ENCODE measurements around the gene GLI1. TPM values are rescaled to one million over a fixed set of nuclear protein-coding genes. Genes with fewer than 3 reads are reported as not detected.

The GLI1 gene
- total RNA-seq, 2 experiments from 2014 or later: 0.68 to 1.9 TPM

DNA sequence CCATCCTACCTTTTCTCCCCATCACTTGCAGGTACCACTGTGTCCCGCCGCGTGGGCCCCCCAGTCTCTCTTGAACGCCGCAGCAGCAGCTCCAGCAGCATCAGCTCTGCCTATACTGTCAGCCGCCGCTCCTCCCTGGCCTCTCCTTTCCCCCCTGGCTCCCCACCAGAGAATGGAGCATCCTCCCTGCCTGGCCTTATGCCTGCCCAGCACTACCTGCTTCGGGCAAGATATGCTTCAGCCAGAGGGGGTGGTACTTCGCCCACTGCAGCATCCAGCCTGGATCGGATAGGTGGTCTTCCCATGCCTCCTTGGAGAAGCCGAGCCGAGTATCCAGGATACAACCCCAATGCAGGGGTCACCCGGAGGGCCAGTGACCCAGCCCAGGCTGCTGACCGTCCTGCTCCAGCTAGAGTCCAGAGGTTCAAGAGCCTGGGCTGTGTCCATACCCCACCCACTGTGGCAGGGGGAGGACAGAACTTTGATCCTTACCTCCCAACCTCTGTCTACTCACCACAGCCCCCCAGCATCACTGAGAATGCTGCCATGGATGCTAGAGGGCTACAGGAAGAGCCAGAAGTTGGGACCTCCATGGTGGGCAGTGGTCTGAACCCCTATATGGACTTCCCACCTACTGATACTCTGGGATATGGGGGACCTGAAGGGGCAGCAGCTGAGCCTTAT, 10.8 kb downstream of the GLI1 start:
- ATAC-seq: no peak
- no peak overlapping the region for H3K4me3 Mint-ChIP-seq
- H3K27me3 Mint-ChIP-seq (ENCODE audit: low read depth): no peaks in the 10 kb centered on the region
- CTCF ChIA-PET: interaction anchor here (3.0 to 5.2 kb wide), 3 partner anchors 8 to 12 kb away, joined by 8 to 24 read pairs (median 23); partner anchors contain the start of genes ARHGAP9 and GLI1
- POLR2A ChIA-PET: interaction anchor here (1.4 to 2.8 kb wide), 2 partner anchors 8 kb away, joined by 7 to 11 read pairs; no protein-coding TSS in a partner anchor
- H3K36me3 Mint-ChIP-seq (ENCODE audit: low read depth): peaks cover 69% of the 10 kb centered on the region
- DNase-seq: no peak
- no peak overlapping the region for H3K27ac Mint-ChIP-seq
- no peaks in the 10 kb centered on the region for H3K9me3 Mint-ChIP-seq (ENCODE audit: insufficient read depth)
- peaks cover 44% of the 10 kb centered on the region for H3K4me1 Mint-ChIP-seq (ENCODE audit: low read depth)

DNA sequence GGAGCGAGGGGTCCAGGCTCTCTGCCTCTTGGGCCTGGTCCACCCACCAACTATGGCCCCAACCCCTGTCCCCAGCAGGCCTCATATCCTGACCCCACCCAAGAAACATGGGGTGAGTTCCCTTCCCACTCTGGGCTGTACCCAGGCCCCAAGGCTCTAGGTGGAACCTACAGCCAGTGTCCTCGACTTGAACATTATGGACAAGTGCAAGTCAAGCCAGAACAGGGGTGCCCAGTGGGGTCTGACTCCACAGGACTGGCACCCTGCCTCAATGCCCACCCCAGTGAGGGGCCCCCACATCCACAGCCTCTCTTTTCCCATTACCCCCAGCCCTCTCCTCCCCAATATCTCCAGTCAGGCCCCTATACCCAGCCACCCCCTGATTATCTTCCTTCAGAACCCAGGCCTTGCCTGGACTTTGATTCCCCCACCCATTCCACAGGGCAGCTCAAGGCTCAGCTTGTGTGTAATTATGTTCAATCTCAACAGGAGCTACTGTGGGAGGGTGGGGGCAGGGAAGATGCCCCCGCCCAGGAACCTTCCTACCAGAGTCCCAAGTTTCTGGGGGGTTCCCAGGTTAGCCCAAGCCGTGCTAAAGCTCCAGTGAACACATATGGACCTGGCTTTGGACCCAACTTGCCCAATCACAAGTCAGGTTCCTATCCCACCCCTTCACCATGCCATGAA, 11.5 kb downstream of the GLI1 start:
- no peaks in the 10 kb centered on the region for H3K9me3 Mint-ChIP-seq (ENCODE audit: insufficient read depth)
- POLR2A ChIA-PET: interaction anchor here (0.5 to 2.8 kb wide), 2 partner anchors 9 to 359 kb away, joined by 3 to 11 read pairs; no protein-coding TSS in a partner anchor
- peaks cover 75% of the 10 kb centered on the region for H3K36me3 Mint-ChIP-seq (ENCODE audit: low read depth)
- H3K27ac Mint-ChIP-seq: no peak overlapping the region
- peaks cover 47% of the 10 kb centered on the region for H3K4me1 Mint-ChIP-seq (ENCODE audit: low read depth)
- no peak overlapping the region for H3K4me3 Mint-ChIP-seq
- DNase-seq (no peak), ATAC-seq (no peak)
- no peaks in the 10 kb centered on the region for H3K27me3 Mint-ChIP-seq (ENCODE audit: low read depth)
- CTCF ChIA-PET: interaction anchor here (3.0 to 5.2 kb wide), 3 partner anchors 9 to 12 kb away, joined by 8 to 24 read pairs (median 23); partner anchors contain the start of genes ARHGAP9 and GLI1

DNA sequence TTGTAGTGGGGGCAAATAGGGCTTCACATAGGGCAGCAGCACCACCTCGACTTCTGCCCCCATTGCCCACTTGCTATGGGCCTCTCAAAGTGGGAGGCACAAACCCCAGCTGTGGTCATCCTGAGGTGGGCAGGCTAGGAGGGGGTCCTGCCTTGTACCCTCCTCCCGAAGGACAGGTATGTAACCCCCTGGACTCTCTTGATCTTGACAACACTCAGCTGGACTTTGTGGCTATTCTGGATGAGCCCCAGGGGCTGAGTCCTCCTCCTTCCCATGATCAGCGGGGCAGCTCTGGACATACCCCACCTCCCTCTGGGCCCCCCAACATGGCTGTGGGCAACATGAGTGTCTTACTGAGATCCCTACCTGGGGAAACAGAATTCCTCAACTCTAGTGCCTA, 12.1 kb downstream of the GLI1 start:
- H3K4me1 Mint-ChIP-seq (ENCODE audit: low read depth): peaks cover 51% of the 10 kb centered on the region
- H3K9me3 Mint-ChIP-seq (ENCODE audit: insufficient read depth): no peaks in the 10 kb centered on the region
- CTCF ChIA-PET: interaction anchor here (3.0 to 5.2 kb wide), 3 partner anchors 9 to 13 kb away, joined by 8 to 24 read pairs (median 23); partner anchors contain the start of genes ARHGAP9 and GLI1
- no peak for ATAC-seq
- peaks cover 81% of the 10 kb centered on the region for H3K36me3 Mint-ChIP-seq (ENCODE audit: low read depth)
- DNase-seq: no peak
- H3K4me3 Mint-ChIP-seq: no peak overlapping the region
- H3K27me3 Mint-ChIP-seq (ENCODE audit: low read depth): no peaks in the 10 kb centered on the region
- no peak overlapping the region for H3K27ac Mint-ChIP-seq
- POLR2A ChIA-PET: interaction anchor here (2.8 kb wide), 1 partner anchor 10 kb away, joined by 11 read pairs; no protein-coding TSS in a partner anchor

DNA sequence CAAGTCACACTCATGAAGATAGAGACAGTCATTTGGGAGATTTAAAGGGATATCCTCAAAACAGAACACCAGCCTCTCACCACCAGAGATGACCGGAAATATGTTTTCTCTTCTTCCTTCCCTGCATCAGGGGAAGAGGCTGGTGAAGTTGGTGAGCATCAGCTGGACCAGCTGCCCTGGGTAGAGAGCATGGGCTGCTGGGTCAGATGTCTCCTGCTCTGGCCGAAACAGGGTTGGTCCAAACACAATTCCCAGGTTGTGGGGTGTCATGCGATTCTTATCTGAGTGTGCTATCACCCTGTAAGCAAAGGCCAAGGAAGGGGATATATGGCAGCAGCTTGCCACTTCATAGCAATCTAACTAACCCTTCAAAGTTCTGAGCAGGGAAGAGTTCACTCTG, 12.8 kb downstream of the GLI1 start:
- POLR2A ChIA-PET: interaction anchor here (2.8 kb wide), 1 partner anchor 10 kb away, joined by 11 read pairs; no protein-coding TSS in a partner anchor
- CTCF ChIA-PET: interaction anchor here (3.0 to 5.2 kb wide), 3 partner anchors 8 to 14 kb away, joined by 8 to 24 read pairs (median 23); partner anchors contain the start of genes ARHGAP9 and GLI1
- Mint-ChIP-seq H3K27me3 (ENCODE audit: low read depth) (no peaks in the 10 kb centered on the region), H3K4me1 (ENCODE audit: low read depth) (peaks cover 50% of the 10 kb centered on the region), H3K4me3 (no peak overlapping the region), H3K9me3 (ENCODE audit: insufficient read depth) (no peaks in the 10 kb centered on the region), H3K27ac (no peak overlapping the region), H3K36me3 (ENCODE audit: low read depth) (peaks cover 82% of the 10 kb centered on the region)
- DNase-seq (no peak), ATAC-seq (no peak)

DNA sequence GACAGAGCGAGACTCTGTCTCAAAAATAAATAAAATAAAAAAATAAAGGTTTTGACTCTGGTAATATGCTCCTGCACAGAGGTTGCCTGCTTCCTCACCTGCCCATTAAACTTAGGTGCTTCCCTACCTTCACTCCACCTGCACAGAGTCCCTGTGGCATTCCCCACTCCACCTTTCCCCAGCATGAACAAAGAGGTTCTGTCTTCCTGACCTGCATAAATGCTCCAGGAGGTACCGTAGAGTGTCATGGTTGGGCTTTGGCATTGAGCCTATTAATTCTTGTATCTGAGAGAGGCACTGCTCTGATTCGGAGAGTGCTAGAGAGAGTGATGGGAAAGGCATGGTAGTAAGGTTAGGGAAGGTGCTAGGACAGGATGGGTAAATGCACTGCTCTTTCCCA, 13.8 kb downstream of the GLI1 start:
- Mint-ChIP-seq H3K4me1 (ENCODE audit: low read depth) (peaks cover 59% of the 10 kb centered on the region), H3K27ac (peak overlapping the region; percentile 7), H3K36me3 (ENCODE audit: low read depth) (peaks cover 80% of the 10 kb centered on the region), H3K9me3 (ENCODE audit: insufficient read depth) (no peaks in the 10 kb centered on the region), H3K4me3 (no peak overlapping the region), H3K27me3 (ENCODE audit: low read depth) (no peaks in the 10 kb centered on the region)
- DNase-seq (no peak), ATAC-seq (no peak)
- ChIA-PET POLR2A (interaction anchor here (0.8 to 1.4 kb wide), 2 partner anchors 15 to 47 kb away, joined by 3 to 6 read pairs; partner anchors contain the start of gene DDIT3), CTCF (interaction anchor here (0.9 to 4.6 kb wide), 3 partner anchors 11 to 15 kb away, joined by 3 to 48 read pairs (median 24); partner anchors contain the start of gene GLI1)

DNA sequence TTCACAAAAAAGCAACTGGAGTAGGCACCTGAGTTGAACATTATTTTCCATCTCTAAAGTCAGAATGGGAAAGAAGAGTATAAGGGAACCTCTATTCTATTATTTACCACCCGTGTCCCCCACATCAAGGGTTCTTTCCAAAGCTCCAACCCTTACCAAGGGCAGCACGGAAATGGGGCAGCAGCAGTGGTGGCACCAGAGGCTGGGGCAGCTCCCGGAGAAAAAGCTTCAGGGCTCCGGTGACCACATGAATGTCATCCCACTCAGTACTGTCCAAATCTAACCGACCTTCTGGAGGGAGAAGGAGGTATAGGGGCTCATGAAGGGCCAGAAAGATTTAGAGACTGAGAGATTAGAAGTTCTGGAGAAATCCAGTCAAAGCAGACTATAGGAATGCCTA, 14.3 kb downstream of the GLI1 start:
- peaks cover 83% of the 10 kb centered on the region for H3K36me3 Mint-ChIP-seq (ENCODE audit: low read depth)
- H3K27ac Mint-ChIP-seq: no peak overlapping the region
- peaks cover 64% of the 10 kb centered on the region for H3K4me1 Mint-ChIP-seq (ENCODE audit: low read depth)
- no peak for DNase-seq
- CTCF ChIA-PET: interaction anchor here (0.9 to 4.6 kb wide), 3 partner anchors 12 to 15 kb away, joined by 3 to 48 read pairs (median 24); partner anchors contain the start of gene GLI1
- no peaks in the 10 kb centered on the region for H3K27me3 Mint-ChIP-seq (ENCODE audit: low read depth)
- H3K4me3 Mint-ChIP-seq: peak overlapping the region; percentile 48
- H3K9me3 Mint-ChIP-seq (ENCODE audit: insufficient read depth): no peaks in the 10 kb centered on the region
- ATAC-seq: no peak
- POLR2A ChIA-PET: interaction anchor here (0.8 to 1.4 kb wide), 2 partner anchors 15 to 46 kb away, joined by 3 to 6 read pairs; partner anchors contain the start of gene DDIT3

DNA sequence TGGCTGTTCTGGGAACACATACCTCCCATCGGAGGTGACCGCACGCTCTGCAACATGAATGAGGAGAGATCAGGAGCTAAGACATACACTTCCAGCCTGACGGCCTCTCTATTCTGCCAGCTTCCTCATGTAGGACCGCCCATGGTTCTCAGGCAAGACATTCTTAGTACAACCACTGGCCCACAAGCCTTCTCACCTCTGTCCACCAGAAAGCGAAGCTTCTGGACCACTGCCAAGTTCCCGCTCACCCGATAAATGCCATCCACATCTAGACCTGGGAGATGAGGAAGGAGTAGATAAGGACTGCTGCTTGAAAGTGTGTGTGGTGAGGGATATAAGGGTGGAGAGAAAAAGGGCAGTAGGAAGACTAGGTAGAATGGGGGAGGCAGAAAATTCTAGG, 14.8 kb downstream of the GLI1 start:
- peak overlapping the region; percentile 14 for H3K27ac Mint-ChIP-seq
- CTCF ChIA-PET: interaction anchor here (4.1 to 4.6 kb wide), 2 partner anchors 12 to 16 kb away, joined by 24 to 48 read pairs; partner anchors contain the start of gene GLI1

DNA sequence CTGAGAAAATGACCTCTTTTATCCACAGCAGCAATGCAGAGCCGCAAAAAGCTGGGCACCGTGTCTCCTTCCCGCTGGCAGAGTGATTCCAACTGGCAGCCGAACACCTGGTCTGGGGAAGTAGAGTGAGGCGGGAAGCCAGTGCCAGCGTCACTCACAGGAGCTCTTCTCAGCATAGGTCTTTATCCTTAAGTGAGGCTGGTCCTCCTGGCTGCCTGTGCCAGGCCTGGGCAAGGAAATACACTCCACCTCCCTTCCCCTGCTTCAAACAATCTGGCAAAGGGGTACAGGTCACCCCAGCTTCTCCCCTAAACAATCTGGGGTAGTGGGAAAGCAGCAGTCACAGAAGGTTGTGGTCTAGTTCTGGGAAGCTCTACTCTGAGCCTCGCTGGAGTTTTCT, 15.3 kb downstream of the GLI1 start:
- CTCF ChIA-PET: interaction anchor here (4.1 to 4.6 kb wide), 2 partner anchors 12 to 16 kb away, joined by 24 to 48 read pairs; partner anchors contain the start of gene GLI1
- H3K9me3 Mint-ChIP-seq (ENCODE audit: insufficient read depth): no peaks in the 10 kb centered on the region
- H3K27ac Mint-ChIP-seq: peak overlapping the region; percentile 14
- peaks cover 69% of the 10 kb centered on the region for H3K4me1 Mint-ChIP-seq (ENCODE audit: low read depth)
- H3K4me3 Mint-ChIP-seq: peak overlapping the region; percentile 48
- peaks cover 74% of the 10 kb centered on the region for H3K36me3 Mint-ChIP-seq (ENCODE audit: low read depth)
- ATAC-seq (no peak), DNase-seq (no peak)
- H3K27me3 Mint-ChIP-seq (ENCODE audit: low read depth): no peaks in the 10 kb centered on the region
- POLR2A ChIA-PET: interaction anchor here (1.1 to 8.0 kb wide), 3 partner anchors 9 to 45 kb away, joined by 3 to 74 read pairs (median 6); partner anchors contain the start of genes DDIT3 and GLI1

More for the DNA sequence above, 14.8 kb downstream of the GLI1 start:
- H3K27me3 Mint-ChIP-seq (ENCODE audit: low read depth): no peaks in the 10 kb centered on the region
- H3K4me3 Mint-ChIP-seq: peak overlapping the region; percentile 48
- no peak for DNase-seq
- no peaks in the 10 kb centered on the region for H3K9me3 Mint-ChIP-seq (ENCODE audit: insufficient read depth)
- POLR2A ChIA-PET: interaction anchor here (1.1 to 8.0 kb wide), 3 partner anchors 9 to 46 kb away, joined by 3 to 74 read pairs (median 6); partner anchors contain the start of genes DDIT3 and GLI1
- peaks cover 69% of the 10 kb centered on the region for H3K4me1 Mint-ChIP-seq (ENCODE audit: low read depth)
- ATAC-seq: no peak
- H3K36me3 Mint-ChIP-seq (ENCODE audit: low read depth): peaks cover 78% of the 10 kb centered on the region

DNA sequence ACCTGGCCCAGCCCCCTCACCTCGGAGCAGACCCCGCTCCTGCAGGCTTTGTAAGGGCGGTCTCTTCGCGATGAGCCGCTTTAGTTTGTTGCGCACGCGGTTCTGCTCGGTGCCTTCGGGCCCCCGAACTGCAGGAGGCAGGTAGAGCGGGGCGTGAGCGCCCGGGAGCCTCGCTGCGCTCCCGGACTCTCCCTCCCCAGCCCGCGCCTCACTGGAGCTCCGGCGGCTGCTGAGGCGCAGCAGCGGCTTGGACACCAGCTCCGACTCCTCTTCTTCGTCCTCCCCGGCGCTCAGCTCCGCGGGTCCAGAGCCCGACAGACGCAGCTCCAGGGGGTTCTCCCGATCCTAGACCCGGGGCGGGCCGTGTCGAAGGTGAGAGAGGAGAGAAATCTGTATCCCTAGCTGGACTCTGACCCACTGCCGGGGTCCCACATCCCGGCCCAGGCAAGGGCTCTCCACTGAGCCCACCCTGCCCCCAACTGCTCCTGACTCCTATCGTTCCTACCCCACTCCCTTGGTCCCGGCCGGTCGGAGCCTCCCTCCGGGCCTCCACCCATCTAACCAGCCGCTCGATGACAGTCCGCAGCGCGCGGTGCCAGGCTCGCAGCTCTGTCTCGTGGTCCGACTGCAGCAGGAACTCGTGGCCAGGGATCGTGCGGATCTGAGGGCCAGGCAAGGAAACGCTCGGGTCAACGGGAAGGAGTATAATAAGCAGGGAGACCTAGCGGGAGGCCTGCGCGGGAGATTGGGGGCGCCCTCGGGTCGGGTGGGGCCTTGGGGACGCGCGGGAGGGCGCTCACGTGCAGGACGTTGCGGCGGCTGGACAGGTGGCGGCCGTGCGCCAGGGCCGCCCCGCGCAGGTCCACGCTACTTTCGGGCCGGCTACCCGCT, 15.9 kb downstream of the GLI1 start:
- H3K27ac Mint-ChIP-seq: peak overlapping the region; percentile 99
- H3K9me3 Mint-ChIP-seq (ENCODE audit: insufficient read depth): no peaks in the 10 kb centered on the region
- H3K4me1 Mint-ChIP-seq (ENCODE audit: low read depth): peaks cover 75% of the 10 kb centered on the region
- ChIA-PET POLR2A (interaction anchor here (0.6 to 8.0 kb wide), 5 partner anchors 10 to 109 kb away, joined by 3 to 74 read pairs (median 7); partner anchors contain the start of genes GLI1 and MARS1), CTCF (interaction anchor here (0.6 to 4.7 kb wide), 9 partner anchors 10 to 45 kb away, joined by 3 to 57 read pairs (median 11); partner anchors contain the start of genes DDIT3, GLI1 and MARS1)
- DNase-seq (no peak), ATAC-seq (no peak)
- H3K4me3 Mint-ChIP-seq: peak overlapping the region; percentile 96
- peaks cover 70% of the 10 kb centered on the region for H3K36me3 Mint-ChIP-seq (ENCODE audit: low read depth)
- no peaks in the 10 kb centered on the region for H3K27me3 Mint-ChIP-seq (ENCODE audit: low read depth)

DNA sequence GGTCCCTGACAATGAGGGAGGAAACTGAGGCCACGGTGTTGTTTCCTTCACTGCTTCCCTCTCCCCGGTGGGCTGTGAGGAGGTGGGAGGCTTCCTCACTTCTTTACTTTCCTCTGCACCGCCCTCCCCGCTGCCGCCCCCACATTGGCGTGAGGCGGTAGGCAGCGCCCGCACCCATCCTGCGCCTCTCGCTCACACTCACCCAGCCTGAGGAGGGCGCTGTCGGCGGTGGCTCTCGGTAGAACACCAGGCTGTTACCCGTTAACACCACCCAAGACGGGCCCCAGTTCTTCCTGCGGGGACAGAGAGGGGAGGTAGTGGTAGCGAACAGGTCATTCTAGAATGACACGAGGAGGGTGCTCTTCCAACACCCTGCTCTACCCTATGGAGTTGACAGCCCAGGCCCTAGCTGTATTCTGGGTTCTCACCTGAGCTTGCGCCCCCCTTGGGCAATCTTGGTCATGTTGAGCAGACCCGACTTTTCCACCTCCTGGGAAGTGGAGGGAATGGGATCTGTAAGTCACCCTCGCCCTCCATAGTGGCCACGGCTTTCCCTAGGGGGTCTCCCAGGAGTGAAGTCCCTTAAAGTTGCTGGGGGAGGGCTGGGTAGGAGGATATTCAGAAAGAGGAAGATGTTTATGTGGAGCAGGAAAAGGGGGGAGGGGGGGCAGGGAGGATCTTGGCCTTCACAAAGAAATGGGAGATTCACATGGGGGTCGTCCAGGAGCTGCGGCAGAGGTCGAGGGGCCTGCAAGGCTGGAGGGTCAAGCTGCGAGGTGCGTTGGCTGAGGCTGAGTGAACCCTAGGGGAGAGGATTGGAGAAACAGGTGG, 16.8 kb downstream of the GLI1 start:
- ChIA-PET CTCF (interaction anchor here (0.5 to 4.7 kb wide), 16 partner anchors 10 to 252 kb away, joined by 3 to 57 read pairs (median 6); partner anchors contain the start of genes GLI1, INHBE and MARS1), POLR2A (interaction anchor here (0.6 to 8.0 kb wide), 9 partner anchors 8 to 108 kb away, joined by 3 to 74 read pairs (median 11); partner anchors contain the start of genes DDIT3, GLI1 and MARS1)
- Mint-ChIP-seq H3K4me1 (ENCODE audit: low read depth) (peaks cover 79% of the 10 kb centered on the region), H3K27me3 (ENCODE audit: low read depth) (no peaks in the 10 kb centered on the region), H3K36me3 (ENCODE audit: low read depth) (peaks cover 63% of the 10 kb centered on the region), H3K9me3 (ENCODE audit: insufficient read depth) (no peaks in the 10 kb centered on the region), H3K4me3 (peak overlapping the region; percentile 96), H3K27ac (peak overlapping the region; percentile 99)
- DNase-seq (peak; percentile 79), ATAC-seq (peak; percentile 13)
